Measurements from ENCODE around the gene SUSD5. TPM values are rescaled to one million over a fixed set of nuclear protein-coding genes. Genes with fewer than 3 reads are reported as not detected.

SUSD5 gene
- total RNA-seq, 4 donors from 2014 or later: 0.13 to 1.2 (median 0.76) TPM; not detected in 1

DNA sequence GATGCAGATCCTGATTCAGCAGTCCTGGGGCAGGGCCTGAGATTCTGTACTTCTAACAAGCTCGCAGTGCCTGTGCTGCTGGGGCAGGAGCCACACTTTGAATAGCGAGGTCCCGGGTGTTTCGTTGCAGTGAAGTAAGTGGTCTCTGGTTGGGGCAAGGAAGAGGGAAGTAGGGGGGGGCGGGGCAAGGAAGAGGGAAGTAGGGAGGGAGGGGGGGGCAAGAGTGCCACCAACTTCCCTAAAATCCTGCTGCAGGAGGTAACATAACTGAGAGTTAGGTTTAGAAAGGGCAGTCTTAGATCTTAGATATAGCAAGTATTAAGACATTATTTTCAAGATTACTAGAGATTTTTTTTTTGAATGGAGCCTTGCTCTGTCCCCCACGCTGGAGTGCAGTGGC, 69.3 kb downstream of the SUSD5 start:
- no peak for TF ChIP-seq POLR2A (IDR thresholded peaks at IDR 0.05)
- TF ChIP-seq, protein P1, sequence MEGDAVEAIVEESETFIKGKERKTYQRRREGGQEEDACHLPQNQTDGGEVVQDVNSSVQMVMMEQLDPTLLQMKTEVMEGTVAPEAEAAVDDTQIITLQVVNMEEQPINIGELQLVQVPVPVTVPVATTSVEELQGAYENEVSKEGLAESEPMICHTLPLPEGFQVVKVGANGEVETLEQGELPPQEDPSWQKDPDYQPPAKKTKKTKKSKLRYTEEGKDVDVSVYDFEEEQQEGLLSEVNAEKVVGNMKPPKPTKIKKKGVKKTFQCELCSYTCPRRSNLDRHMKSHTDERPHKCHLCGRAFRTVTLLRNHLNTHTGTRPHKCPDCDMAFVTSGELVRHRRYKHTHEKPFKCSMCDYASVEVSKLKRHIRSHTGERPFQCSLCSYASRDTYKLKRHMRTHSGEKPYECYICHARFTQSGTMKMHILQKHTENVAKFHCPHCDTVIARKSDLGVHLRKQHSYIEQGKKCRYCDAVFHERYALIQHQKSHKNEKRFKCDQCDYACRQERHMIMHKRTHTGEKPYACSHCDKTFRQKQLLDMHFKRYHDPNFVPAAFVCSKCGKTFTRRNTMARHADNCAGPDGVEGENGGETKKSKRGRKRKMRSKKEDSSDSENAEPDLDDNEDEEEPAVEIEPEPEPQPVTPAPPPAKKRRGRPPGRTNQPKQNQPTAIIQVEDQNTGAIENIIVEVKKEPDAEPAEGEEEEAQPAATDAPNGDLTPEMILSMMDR (IDR thresholded peaks at IDR 0.05): no peak

DNA sequence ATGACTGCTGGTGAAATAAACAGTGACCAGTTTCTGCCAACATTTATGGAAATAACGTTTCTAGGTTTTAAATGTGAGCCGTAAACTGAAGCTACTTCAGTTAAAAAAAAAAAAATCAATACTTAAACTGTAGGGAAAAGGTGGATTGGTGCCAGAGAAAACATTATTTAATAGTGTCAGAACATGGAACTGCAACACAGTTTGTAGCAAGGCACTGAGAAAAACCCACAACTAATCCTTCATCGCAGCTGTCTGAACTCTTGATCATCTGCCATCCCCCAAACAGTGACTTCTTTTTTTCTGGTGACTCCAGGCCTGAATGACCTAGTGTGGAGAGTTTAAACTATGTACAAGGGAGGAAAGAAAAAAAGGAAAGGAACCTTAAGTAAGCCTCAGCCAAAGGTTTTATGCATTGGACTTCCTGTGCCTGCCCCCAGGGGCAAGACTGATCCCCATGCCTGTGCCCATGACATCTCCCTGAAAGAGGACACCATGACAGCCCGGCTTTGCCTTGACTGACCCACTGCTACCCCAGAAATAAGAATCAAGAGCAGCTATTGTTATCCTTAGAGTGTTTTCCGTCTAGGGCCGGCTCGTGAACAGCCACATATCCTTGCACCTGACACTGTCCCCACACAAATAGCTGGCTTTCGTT, 71.7 kb downstream of the SUSD5 start:
- H3K27ac ChIP-seq: peak overlapping the region in 1 of 4 donors; percentile 25
- DNase-seq: no peak

More for the DNA sequence above, 69.3 kb downstream of the SUSD5 start:
- intact Hi-C loops (cut with DNase I): no loop called here
- DNase-seq: no peak
- peaks cover 0 to 20% (median 0%) of the 10 kb centered on the region in 3 donors for H3K36me3 ChIP-seq
- 47 to 90% methylated on average over 2 to 4 of the region's 6 CpGs for WGBS, 2 donors
- no peak overlapping the region for H3K27ac ChIP-seq
- H3K4me3 ChIP-seq: no peak overlapping the region
- H3K27me3 ChIP-seq: no peaks in the 10 kb centered on the region
- peaks cover 0 to 10% (median 0%) of the 10 kb centered on the region in 3 donors for H3K4me1 ChIP-seq
- H3K9me3 ChIP-seq: no peaks in the 10 kb centered on the region

DNA sequence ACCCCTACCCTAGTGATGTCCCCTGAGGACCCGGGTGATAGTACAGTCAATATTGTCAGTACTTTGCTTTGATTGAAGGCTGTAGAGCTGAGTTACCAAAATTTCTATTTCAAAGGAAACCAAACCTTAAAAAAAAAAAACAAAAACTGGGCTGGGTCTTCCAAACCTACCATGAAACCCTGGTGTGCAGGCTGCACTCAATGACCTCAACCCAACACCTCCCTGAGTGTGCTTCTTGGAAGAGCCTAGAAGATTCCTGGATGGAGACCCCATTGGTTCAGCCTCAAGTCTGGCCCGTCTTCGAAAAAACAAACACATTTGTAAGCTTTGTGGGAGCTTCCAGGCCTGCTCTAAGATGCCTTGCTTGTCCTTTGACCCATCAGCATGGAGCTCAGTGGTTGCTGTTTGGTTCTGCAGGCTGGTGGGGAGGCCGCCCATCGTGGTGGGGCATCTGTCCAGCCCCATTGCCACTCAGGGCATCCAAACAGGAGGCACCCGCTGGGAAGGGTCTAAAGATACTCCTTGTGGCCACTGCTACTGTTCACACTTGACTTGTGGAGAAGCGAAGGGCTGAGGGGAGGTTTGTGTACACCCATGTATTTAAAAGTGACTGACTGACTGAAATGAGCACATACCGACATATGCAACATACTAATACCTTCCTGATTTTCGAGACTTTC, 72.6 kb downstream of the SUSD5 start:
- Histone ChIP-seq H3K4me3 (no peak overlapping the region), H3K27ac (no peak overlapping the region), H3K4me1 (peaks cover 0 to 10% (median 0%) of the 10 kb centered on the region in 3 donors), H3K9me3 (no peaks in the 10 kb centered on the region), H3K36me3 (peaks cover 5 to 53% (median 10%) of the 10 kb centered on the region in 3 donors), H3K27me3 (no peaks in the 10 kb centered on the region)
- 80% methylated on average over 7 of the region's 9 CpGs for WGBS, 2 donors
- TF ChIP-seq, protein P1 (IDR thresholded peaks at IDR 0.05): no peak
- no peak for TF ChIP-seq POLR2A (IDR thresholded peaks at IDR 0.05)
- DNase-seq: no peak
- intact Hi-C loops (cut with DNase I): no loop called here

More for the DNA sequence above, 71.7 kb downstream of the SUSD5 start:
- TF ChIP-seq POLR2A (IDR thresholded peaks at IDR 0.05): no peak
- TF ChIP-seq, protein P1 (IDR thresholded peaks at IDR 0.05): peak in 1 of 6 experiments; percentile 16
- Histone ChIP-seq H3K4me3 (no peak overlapping the region), H3K4me1 (peaks cover 0 to 10% (median 0%) of the 10 kb centered on the region in 3 donors), H3K36me3 (peaks cover 5 to 45% (median 10%) of the 10 kb centered on the region in 3 donors), H3K9me3 (no peaks in the 10 kb centered on the region), H3K27me3 (no peaks in the 10 kb centered on the region)
- intact Hi-C loops (cut with DNase I): no loop called here
- WGBS, 2 donors: 63 to 66% methylated on average over 6 to 8 of the region's 8 CpGs

DNA sequence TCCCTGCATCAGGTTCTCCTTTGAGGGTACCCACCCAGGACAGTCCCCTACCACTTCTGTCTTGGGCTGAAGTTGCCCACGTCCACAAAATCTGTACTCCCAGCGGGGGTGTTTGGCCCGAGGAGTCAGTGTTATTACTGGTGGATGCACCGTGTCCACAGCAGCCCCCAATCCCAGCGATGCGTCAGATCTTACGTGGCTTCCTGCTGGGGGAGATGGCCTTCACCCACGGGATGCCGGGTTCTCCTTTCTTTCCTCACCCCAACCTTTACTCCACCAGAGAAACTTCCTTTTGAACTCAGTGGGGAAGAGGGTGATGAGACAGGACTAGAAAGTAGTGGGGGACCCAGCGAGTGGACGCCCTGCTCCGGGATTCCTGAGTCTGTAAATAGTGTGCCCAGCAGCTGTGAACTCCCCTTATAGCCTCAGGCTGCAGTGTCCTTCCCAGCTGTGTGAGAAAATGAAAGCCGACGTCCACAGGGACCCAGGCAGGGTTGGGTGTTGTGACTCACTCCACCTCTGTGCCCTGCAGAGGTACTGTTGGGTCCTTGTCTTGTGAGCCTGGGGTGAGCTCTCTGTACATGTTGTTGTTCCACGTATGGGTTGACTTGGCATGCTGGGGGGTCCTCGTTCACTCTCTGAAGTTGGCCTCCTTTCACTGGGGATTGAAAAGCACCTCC, 73.2 kb downstream of the SUSD5 start:
- no peak for TF ChIP-seq POLR2A (IDR thresholded peaks at IDR 0.05)
- TF ChIP-seq, protein P1 (IDR thresholded peaks at IDR 0.05): no peak
- WGBS, 2 donors: 82 to 90% methylated on average over 6 to 10 of the region's 16 CpGs
- DNase-seq: no peak

More for the DNA sequence above, 73.2 kb downstream of the SUSD5 start:
- H3K4me1 ChIP-seq: peaks cover 0 to 13% (median 0%) of the 10 kb centered on the region in 3 donors
- peaks cover 5 to 60% (median 10%) of the 10 kb centered on the region in 3 donors for H3K36me3 ChIP-seq
- H3K9me3 ChIP-seq: no peaks in the 10 kb centered on the region
- intact Hi-C loops (cut with DNase I): no loop called here
- no peak overlapping the region for H3K4me3 ChIP-seq
- H3K27ac ChIP-seq: no peak overlapping the region
- H3K27me3 ChIP-seq: no peaks in the 10 kb centered on the region
